ENCODE data around the gene KDM1A.

Gene KDM1A

GRCh38 chr1:23018661-23019093 is 591 bp upstream of the KDM1A start:
- Histone ChIP-seq H3K9me3 (ENCODE audit: control insufficient read depth in 1 of 2, low read length in 2 of 2) (no peaks in the 10 kb centered on the region), H3K27ac (ENCODE audit: low read length) (peak overlapping the region; percentile 92), H3K27me3 (ENCODE audit: low read depth, low read length) (no peaks in the 10 kb centered on the region), H3K4me3 (ENCODE audit: low read depth in 1 of 2, low read length in 2 of 2) (peak overlapping the region; percentile 95 to 99), H3K36me3 (ENCODE audit: control insufficient read depth in 1 of 2, insufficient read depth in 2 of 2, low read length in 2 of 2) (no peaks in the 10 kb centered on the region), H3K4me1 (ENCODE audit: control insufficient read depth in 1 of 2, insufficient read depth in 2 of 2, low read length in 2 of 2) (peaks cover 0 to 13% of the 10 kb centered on the region in 2 donors)

- H3K9me3 ChIP-seq (ENCODE audit: control insufficient read depth in 1 of 2, low read length in 2 of 2) = no peaks in the 10 kb centered on the region
- peak overlapping the region; percentile 70 for H3K27ac ChIP-seq (ENCODE audit: low read length)
- no peaks in the 10 kb centered on the region for H3K36me3 ChIP-seq (ENCODE audit: control insufficient read depth in 1 of 2, insufficient read depth in 2 of 2, low read length in 2 of 2)
- peak overlapping the region; percentile 95 to 99 for H3K4me3 ChIP-seq (ENCODE audit: low read depth in 1 of 2, low read length in 2 of 2)
- peaks cover 0 to 13% of the 10 kb centered on the region in 2 donors for H3K4me1 ChIP-seq (ENCODE audit: control insufficient read depth in 1 of 2, insufficient read depth in 2 of 2, low read length in 2 of 2)
- no peaks in the 10 kb centered on the region for H3K27me3 ChIP-seq (ENCODE audit: low read depth, low read length)
Observed at GRCh38 chr1:23019863-23020625, 776 bp downstream of the KDM1A start.

- no peak overlapping the region for H3K27ac ChIP-seq (ENCODE audit: low read length)
Observed at GRCh38 chr1:23020706-23021405, 1.6 kb downstream of the KDM1A start.

GRCh38 chr1:23021834-23022233 is 2.6 kb downstream of the KDM1A start:
- H3K4me3 ChIP-seq (ENCODE audit: low read depth in 1 of 2, low read length in 2 of 2) = no peak overlapping the region

More at GRCh38 chr1:23020706-23021405, 1.6 kb downstream of the KDM1A start:
- Histone ChIP-seq H3K27me3 (ENCODE audit: low read depth, low read length) (no peaks in the 10 kb centered on the region), H3K4me3 (ENCODE audit: low read depth in 1 of 2, low read length in 2 of 2) (peak overlapping the region; percentile 95 to 99), H3K36me3 (ENCODE audit: control insufficient read depth in 1 of 2, insufficient read depth in 2 of 2, low read length in 2 of 2) (no peaks in the 10 kb centered on the region), H3K9me3 (ENCODE audit: control insufficient read depth in 1 of 2, low read length in 2 of 2) (no peaks in the 10 kb centered on the region), H3K4me1 (ENCODE audit: control insufficient read depth in 1 of 2, insufficient read depth in 2 of 2, low read length in 2 of 2) (peaks cover 0 to 13% of the 10 kb centered on the region in 2 donors)

DNA sequence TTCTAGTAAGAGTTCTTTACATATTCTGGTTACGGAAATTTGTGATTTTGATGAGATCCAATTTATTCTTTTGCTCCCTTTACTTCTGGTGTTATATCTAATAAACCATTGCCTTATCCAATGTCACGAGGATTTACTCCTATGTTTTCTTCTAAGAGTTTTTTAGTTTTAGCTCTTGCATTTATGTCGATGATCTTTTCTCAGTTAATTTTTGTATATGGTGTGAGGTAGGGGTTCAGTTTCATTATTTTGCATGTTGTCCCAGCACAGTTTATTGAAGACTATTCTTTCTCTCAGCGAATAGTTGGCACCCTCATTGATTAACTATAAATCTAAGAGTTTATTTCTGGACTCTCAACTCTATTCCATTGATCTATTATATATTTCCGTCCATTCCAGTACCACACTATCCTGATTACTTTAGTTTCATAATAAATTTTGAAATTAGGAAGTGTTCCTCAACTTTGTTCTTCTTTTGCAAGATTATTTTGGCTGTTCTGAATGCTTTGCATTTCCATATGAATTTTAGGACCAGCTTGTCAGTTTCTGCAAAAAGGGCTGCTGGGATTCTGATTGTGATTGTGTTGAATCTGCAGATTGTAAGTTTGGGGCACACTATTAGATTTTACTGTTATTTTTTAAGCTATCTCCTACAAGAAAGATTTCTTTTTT is 4.0 kb downstream of the KDM1A start:
- H3K4me3 ChIP-seq (ENCODE audit: low read depth in 1 of 2, low read length in 2 of 2) = no peak overlapping the region
- H3K27me3 ChIP-seq (ENCODE audit: low read depth, low read length) = no peaks in the 10 kb centered on the region
- H3K4me1 ChIP-seq (ENCODE audit: control insufficient read depth in 1 of 2, insufficient read depth in 2 of 2, low read length in 2 of 2) = peaks cover 0 to 16% of the 10 kb centered on the region in 2 donors
- H3K9me3 ChIP-seq (ENCODE audit: control insufficient read depth in 1 of 2, low read length in 2 of 2) = no peaks in the 10 kb centered on the region
- H3K36me3 ChIP-seq (ENCODE audit: control insufficient read depth in 1 of 2, insufficient read depth in 2 of 2, low read length in 2 of 2) = no peaks in the 10 kb centered on the region
- no peak overlapping the region for H3K27ac ChIP-seq (ENCODE audit: low read length)

More at GRCh38 chr1:23021834-23022233, 2.6 kb downstream of the KDM1A start:
- Histone ChIP-seq H3K4me1 (ENCODE audit: control insufficient read depth in 1 of 2, insufficient read depth in 2 of 2, low read length in 2 of 2) (peaks cover 0 to 13% of the 10 kb centered on the region in 2 donors), H3K27ac (ENCODE audit: low read length) (no peak overlapping the region), H3K27me3 (ENCODE audit: low read depth, low read length) (no peaks in the 10 kb centered on the region), H3K9me3 (ENCODE audit: control insufficient read depth in 1 of 2, low read length in 2 of 2) (no peaks in the 10 kb centered on the region), H3K36me3 (ENCODE audit: control insufficient read depth in 1 of 2, insufficient read depth in 2 of 2, low read length in 2 of 2) (no peaks in the 10 kb centered on the region)

DNA sequence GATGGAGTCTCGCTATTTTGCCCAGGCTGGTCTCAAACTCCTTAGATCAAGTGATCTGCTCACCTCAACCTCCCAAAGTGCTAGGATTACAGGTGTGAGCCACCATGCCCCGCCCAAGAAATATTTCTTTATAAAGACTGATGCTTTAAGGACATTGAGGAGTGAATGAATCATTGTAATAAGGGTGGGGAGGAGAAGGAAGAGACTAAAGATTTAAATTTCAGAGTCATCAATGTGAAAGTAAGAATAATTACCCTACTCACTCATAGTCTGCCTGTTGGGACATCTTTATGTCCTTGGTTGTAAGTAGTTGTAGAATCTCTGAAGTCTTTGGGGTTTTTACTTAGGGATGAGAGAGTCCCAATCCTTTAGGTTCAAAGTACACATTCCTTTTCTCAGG is 7.3 kb downstream of the KDM1A start:
- no peaks in the 10 kb centered on the region for H3K27me3 ChIP-seq (ENCODE audit: low read depth, low read length)
- no peak overlapping the region for H3K27ac ChIP-seq (ENCODE audit: low read length)
- no peak overlapping the region for H3K4me3 ChIP-seq (ENCODE audit: low read depth in 1 of 2, low read length in 2 of 2)
- H3K9me3 ChIP-seq (ENCODE audit: control insufficient read depth in 1 of 2, low read length in 2 of 2) = no peaks in the 10 kb centered on the region
- peaks cover 0 to 7% of the 10 kb centered on the region in 2 donors for H3K4me1 ChIP-seq (ENCODE audit: control insufficient read depth in 1 of 2, insufficient read depth in 2 of 2, low read length in 2 of 2)
- no peaks in the 10 kb centered on the region for H3K36me3 ChIP-seq (ENCODE audit: control insufficient read depth in 1 of 2, insufficient read depth in 2 of 2, low read length in 2 of 2)

DNA sequence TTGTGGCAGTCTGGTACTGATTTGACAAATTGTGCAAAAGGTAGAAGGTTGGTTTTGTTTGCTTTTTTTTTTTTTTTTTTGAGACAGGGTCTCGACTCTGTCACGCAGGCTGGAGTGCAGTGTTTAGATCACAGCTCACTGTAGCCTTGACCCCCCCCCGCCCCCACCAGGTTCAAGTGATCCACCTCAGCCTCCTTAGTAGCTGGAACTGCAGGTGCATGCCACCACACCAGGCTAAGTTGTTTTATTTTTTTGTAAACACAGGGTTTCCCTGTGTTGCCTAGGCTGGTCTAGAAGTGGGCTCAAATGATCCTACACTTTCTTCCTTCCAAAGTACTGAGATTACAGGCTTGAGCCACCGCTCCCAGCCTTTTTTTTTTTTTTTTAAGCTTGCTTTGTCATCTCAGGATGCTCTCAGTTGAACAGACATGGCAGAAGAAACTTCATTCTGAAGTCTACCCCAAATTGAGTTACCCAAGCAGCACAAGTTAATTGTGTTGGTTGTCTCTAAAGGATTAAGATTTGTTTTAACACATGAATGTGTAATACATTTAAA is 8.2 kb downstream of the KDM1A start:
- H3K27me3 ChIP-seq (ENCODE audit: low read depth, low read length) = no peaks in the 10 kb centered on the region
- H3K4me1 ChIP-seq (ENCODE audit: control insufficient read depth in 1 of 2, insufficient read depth in 2 of 2, low read length in 2 of 2) = peaks cover 0 to 4% of the 10 kb centered on the region in 2 donors
- H3K4me3 ChIP-seq (ENCODE audit: low read depth in 1 of 2, low read length in 2 of 2) = no peak overlapping the region
- no peak overlapping the region for H3K27ac ChIP-seq (ENCODE audit: low read length)
- no peaks in the 10 kb centered on the region for H3K36me3 ChIP-seq (ENCODE audit: control insufficient read depth in 1 of 2, insufficient read depth in 2 of 2, low read length in 2 of 2)
- no peaks in the 10 kb centered on the region for H3K9me3 ChIP-seq (ENCODE audit: control insufficient read depth in 1 of 2, low read length in 2 of 2)

GRCh38 chr1:23029337-23029736 is 10.1 kb downstream of the KDM1A start:
- Histone ChIP-seq H3K27me3 (ENCODE audit: low read depth, low read length) (no peaks in the 10 kb centered on the region), H3K36me3 (ENCODE audit: control insufficient read depth in 1 of 2, insufficient read depth in 2 of 2, low read length in 2 of 2) (no peaks in the 10 kb centered on the region), H3K4me3 (ENCODE audit: low read depth in 1 of 2, low read length in 2 of 2) (no peak overlapping the region), H3K4me1 (ENCODE audit: control insufficient read depth in 1 of 2, insufficient read depth in 2 of 2, low read length in 2 of 2) (peaks cover 0 to 4% of the 10 kb centered on the region in 2 donors), H3K27ac (ENCODE audit: low read length) (no peak overlapping the region), H3K9me3 (ENCODE audit: control insufficient read depth in 1 of 2, low read length in 2 of 2) (no peaks in the 10 kb centered on the region)

DNA sequence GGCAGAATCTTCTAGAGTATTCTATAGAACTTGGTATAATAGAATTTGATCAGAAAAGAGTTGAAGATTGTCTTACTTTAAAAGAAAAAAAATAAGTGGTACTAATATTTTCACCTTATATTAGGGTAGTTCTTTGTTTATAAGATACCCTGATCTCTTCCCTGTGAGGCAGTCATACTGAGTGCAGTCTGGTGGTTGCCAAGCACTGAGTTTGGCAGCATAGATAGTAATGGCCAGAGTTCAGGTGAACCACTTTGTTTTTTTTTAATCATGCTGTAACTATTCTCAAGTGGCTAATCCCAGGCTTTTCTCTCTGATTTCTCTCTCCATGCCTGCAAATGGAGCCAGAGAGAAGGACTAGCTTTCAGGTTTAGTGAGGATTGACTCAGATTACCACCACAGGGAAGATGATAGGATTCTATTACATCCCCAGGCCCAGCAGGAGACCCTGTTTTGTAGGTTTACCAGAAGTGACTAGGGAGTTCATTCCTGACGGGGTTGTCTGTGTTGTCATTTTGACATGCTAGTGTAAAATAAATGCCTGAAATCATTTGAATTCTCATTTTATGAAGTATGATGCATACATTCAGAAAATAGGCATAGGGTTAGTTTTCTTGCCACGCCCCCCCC is 16.7 kb downstream of the KDM1A start:
- Histone ChIP-seq H3K9me3 (ENCODE audit: control insufficient read depth in 1 of 2, low read length in 2 of 2) (no peaks in the 10 kb centered on the region), H3K4me1 (ENCODE audit: control insufficient read depth in 1 of 2, insufficient read depth in 2 of 2, low read length in 2 of 2) (peaks cover 0 to 7% of the 10 kb centered on the region in 2 donors), H3K27me3 (ENCODE audit: low read depth, low read length) (no peaks in the 10 kb centered on the region), H3K27ac (ENCODE audit: low read length) (no peak overlapping the region), H3K4me3 (ENCODE audit: low read depth in 1 of 2, low read length in 2 of 2) (no peak overlapping the region), H3K36me3 (ENCODE audit: control insufficient read depth in 1 of 2, insufficient read depth in 2 of 2, low read length in 2 of 2) (no peaks in the 10 kb centered on the region)

GRCh38 chr1:23037081-23037740 is 17.9 kb downstream of the KDM1A start:
- Histone ChIP-seq H3K9me3 (ENCODE audit: control insufficient read depth in 1 of 2, low read length in 2 of 2) (no peaks in the 10 kb centered on the region), H3K27me3 (ENCODE audit: low read depth, low read length) (no peaks in the 10 kb centered on the region), H3K4me3 (ENCODE audit: low read depth in 1 of 2, low read length in 2 of 2) (no peak overlapping the region), H3K27ac (ENCODE audit: low read length) (no peak overlapping the region), H3K36me3 (ENCODE audit: control insufficient read depth in 1 of 2, insufficient read depth in 2 of 2, low read length in 2 of 2) (no peaks in the 10 kb centered on the region), H3K4me1 (ENCODE audit: control insufficient read depth in 1 of 2, insufficient read depth in 2 of 2, low read length in 2 of 2) (peaks cover 0 to 7% of the 10 kb centered on the region in 2 donors)
